GM21825 (cell line): ENCODE data around the gene ORMDL1.

Experiments used
- ATAC-seq: cut with Tn5 transposase; IDR thresholded peaks from one replicate; pipeline ENCODE4 v1.9.1; 2021; ENCODE audit warnings: mild to moderate bottlenecking, moderate library complexity; ENCODE audit not compliant: unreplicated experiment

The ORMDL1 gene, protein sequence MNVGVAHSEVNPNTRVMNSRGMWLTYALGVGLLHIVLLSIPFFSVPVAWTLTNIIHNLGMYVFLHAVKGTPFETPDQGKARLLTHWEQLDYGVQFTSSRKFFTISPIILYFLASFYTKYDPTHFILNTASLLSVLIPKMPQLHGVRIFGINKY

DNA sequence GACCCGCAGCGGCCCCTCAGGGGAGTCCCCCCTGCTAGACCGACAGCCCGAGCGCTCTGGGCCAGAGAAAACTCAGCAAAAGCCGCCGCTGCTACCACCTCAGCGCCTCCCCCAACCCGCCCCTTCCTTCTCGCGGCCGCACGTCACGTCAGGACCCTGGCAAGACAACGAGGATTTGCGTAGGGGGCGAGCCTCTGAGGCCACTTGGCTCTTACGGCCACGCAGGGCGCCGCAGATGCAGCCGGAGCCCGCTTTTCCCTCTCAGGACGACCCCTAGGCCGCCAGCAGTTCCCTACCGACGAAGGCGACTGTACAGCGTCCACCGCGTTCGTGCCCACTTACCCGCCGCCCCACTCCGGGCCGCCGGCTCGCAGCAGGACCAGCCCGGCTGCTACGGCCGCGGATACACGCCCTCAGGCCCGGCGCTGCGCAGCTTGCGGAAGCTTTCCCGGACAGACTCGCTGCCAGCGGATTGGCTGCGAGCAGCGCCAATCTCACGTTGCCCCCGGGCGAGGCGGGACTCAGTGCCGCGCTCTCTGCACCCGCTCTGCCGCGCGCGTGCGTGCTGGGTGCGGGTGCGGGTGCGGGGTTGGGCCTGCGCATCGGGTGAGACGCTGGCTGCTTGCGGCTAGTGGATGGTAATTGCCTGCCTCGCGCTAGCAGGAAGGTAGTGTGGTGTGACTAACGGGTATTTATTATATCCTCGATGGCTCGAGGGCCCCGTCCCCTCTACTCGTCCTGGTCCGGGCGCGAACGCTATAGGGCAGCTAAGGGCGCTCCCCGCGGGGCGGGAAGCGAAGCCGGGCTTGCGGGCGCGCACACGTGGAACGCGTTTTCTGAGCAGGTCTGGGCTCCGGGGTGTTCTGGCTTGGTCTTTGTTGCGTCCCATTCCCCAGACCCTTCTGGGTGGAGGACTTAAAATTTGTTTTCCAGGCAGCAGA is at the start of gene ORMDL1, which contains the start of gene PMS1:
ORMDL1 (minus strand) TSS at position 413 of the 941 bp plus-strand sequence. CDS start 1,744 bp downstream, outside the sequence.
PMS1 (plus strand) TSS at position 524 of the 941 bp plus-strand sequence. CDS start 7,360 bp downstream, outside the sequence.
- peak; percentile 93 for ATAC-seq

DNA sequence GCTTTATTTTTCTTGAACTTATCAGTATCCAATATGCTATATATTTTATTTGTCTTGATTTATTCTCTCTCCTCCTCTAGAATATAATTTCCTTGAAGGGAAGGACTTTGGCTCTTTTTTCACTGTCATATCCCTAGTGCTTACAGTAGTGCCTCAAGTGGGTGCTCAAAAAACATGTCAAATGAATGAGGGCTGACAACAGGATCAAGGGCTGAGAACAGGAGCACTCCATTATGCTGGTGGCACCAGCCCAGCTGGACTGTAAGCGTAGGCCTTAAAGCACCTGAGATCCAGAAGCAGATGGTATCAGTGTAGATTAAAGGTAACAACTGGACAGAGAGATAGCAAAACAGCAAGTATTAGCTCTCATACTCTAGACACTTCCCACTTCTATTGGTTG is 46.4 kb upstream of the ORMDL1 start:
- ATAC-seq = no peak

DNA sequence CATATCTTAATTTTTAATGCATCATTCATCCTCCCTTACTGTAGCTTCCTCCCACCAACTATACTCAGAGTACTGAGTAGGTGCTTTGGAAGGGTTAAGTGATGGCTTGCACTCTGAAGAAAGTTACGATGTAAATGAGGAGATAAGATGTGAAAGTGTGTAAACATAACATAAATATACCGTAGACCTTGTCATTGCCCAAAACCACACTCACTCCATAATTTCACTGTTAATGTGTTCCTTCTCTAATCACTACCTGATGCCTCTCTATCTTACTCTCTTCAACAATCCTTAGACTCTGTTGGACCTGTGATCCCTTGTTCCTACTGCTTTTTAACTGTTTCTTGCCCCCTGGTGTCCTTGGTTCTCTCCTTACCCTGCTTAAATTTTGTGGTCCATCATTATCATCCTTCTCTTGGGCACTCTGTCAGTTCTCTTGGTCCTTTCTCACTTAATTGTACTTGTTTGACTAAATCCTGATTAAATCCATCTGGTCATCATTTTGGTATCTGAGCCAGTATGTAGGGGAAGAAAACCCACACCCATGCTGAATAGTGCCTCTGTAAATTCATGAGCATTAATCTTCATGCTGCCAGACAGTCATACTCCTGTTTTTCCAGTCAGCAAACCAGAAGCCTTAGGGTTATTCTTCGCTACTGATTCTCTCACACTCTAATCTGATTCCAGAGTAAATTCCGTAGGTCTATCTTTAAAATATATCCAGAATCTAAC is 45.1 kb upstream of the ORMDL1 start:
- no peak for ATAC-seq

DNA sequence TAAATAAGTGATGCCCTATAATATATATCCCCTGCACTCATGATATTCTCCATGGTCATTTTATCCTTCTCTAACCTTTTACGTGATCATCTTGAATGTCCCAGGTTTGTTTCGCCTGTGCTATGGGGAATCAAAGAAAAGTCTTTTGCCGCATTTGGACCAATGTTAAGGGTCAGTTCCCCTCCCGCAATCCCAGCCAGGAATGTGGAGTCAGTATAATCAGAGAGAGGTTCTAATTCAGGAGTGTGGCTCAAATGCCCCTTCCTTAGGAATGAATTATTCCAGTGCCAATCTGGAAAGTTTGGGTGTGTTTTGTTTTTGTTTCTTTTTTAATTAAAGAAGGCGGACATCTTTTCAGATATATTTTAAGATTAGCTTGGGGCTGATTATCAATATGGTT is 41.9 kb upstream of the ORMDL1 start:
- ATAC-seq = no peak

DNA sequence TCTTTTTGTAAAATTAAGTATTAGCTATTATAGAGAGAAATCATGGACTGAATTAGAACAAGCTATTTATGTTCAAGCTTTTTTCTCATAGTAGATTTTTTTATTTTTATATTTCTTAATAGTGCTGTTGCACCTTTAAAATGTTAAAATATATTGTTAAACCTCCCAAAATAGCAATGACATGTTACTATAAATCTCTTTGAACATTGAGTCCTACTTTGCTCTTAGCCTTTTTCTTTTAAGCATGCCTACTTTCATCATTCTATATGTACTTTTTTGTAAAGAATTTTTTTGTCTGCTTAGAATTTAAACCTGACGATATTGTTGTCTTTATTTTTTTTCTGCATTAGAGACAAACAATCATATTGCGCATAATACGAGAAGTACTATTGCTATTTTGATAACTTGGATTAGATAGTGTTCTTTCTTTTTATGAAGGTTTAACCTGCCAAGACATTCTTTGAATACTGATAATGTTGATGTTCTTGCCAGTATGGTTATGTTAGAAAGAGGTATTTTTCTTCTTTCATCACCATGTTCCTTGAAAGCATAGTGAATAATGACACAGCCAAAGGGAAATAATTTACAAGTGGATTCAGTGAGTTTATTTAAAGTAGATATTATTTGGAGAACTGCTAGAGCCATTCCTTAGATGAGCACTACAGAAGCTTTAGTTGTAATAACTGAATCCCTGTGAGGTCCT is 40.7 kb upstream of the ORMDL1 start:
- ATAC-seq = no peak

DNA sequence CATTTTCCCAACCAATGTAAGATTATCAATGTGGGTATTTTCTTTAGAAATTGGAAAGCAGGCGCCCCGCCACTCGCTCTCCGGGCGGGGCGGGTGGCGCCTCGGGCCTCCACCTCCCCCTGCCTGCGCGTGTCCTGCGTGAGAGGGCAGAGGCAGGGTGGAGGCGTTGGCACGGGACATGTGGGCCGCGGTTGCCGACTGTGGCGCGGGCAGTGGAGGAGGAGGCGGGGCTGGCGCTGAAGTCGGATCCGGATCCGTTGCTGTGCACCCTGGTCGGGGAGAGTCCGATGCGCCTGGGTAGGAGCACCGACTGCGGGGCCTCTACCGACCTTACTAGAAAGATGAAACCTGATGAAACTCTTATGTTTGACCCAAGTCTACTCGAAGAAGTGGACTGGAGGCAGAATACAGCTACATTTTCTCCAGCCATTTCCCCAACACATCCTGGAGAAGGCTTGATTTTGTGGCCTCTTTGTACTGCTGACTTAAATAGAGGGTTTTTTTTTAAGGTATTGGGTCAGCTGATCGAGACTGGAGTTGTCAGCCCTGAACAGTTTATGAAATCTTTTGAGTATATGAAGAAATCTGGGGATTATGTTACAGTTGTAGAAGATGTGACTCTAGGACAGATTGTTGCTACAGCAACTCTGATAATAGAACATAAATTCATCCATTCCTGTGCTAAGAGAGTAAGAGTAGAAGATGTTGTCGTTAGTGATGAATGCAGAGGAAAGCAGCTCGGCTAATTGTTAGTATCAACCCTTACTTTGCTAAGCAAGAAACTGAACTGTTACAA is 38.0 kb upstream of the ORMDL1 start:
- ATAC-seq = no peak

DNA sequence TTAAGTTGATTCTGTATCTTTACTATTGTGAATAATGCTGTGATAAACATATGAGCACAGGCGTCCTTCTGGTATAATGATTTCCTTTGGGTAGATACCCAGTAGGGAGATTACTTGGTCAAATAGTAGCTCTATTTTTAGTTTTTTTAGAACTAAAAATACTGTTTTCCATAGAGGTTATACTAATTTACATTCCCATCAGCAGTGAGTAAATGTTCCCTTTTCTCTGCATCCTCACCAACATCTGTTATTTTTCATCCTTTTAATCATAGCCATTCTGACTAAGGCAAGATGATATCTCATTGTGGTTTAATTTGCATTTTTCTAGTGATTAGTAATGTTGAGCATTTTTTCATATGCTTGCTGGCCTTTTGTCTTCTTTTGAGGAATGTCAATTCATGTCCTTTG is 35.2 kb upstream of the ORMDL1 start:
- no peak for ATAC-seq

DNA sequence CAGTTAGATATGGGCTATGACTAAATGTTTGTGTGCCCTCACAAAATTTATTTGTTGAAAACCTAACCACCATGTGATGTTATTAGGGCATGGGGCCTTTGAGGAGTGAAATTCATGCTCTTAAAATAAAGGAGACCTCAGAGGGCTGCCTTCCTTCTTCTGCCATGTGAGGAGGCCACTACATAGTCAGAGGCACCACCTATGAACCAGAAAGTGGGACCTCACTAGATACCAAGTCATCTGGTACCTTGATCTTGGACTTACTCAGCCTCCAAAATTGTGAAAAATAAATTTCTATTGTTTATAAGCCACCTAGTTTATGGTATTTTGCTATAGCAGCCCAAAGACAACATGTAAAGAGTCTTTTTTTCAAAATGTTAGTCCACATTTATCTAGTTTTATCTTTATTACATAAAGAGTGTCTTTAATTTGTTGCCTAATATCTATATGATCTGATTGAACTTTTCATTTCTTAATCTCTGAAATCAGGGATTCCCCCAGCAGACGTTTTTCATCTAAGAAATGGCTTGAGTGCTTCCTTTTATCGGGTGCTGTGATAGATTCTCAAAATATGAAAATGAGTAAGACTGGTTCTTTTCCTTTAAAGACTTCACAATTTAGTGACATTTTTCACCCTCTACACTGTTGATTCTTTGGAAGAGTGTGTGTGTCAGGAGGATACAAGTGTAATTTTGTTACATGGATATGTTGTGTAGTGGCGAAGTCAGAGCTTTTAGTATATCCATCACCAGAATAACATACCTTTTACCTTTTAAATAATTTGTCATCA is 34.3 kb upstream of the ORMDL1 start:
- no peak for ATAC-seq

DNA sequence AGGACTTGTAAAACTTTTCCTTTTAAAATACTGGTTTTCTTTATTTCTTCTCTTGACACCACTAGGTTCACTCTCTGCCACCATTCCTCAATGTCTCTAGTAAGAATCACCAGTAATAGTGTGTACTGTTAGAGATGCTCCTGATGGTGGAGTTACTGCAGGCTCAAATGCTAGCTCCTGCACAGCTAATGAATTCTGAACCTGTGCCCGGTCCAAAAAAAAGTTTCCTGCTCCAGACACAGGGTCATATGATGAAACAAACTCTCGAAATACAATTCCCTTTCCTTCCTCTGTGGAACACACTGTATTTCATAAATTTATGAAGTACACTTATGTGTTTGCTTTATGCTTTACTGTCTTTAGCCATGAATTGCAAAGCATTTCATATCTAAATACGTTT is 19.3 kb upstream of the ORMDL1 start:
- ATAC-seq = no peak

DNA sequence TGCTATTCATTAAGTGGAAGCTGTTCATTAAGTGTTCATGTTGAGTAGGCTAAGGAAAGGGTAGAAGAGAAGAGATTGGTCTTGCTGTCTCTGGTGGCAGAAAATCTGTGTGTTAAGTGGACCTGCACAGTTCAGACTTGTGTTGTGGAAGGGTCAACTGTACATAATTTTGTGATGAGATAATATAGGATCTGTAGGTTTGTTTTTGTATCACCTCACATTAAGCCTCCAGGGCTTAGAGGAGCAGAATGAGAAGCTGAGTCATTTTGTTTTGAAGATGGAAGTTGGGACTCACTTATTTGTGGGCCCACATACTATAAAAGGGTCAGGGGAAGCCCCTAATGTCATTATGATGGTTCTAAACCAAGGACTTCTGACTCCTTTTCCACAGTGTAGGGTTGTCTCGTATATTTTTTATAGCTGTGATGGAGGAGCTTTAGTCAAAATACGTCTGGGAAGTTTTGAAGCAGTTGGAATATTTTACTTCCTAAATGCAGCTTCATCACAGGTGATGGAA is 18.3 kb upstream of the ORMDL1 start:
- no peak for ATAC-seq

DNA sequence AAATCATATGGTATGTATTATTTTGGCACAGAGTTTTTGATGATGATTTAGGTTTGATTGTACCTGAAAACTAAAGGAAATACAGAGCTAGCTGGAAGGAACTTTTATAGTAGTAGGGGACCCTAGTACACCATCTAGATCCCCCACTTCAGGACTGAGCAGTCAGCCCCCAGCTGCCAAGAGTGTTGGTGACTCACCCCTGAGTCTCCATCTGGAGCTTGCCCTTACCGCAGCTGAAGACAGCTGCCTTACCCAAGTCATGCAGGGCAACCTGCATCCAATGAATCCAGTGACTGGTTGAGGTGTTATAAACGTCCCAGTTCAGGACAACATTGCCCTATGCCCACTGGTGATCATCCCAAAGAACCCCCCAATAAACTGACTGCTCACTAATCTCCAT is 15.4 kb upstream of the ORMDL1 start:
- no peak for ATAC-seq

DNA sequence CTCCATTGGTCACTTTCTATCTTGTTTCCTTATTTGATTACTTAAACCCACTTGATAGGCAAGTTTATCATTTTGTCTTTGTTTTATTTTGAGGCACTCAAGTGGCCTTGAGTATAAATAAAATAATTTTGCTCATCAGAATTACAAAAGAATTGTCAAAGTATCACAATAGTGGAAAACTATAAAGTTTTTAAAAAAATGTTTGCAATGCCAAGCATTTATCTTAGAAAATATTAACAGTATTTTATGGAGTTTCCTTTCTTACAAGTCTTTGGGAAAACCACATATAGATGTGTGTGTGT is 14.8 kb upstream of the ORMDL1 start:
- no peak for ATAC-seq

DNA sequence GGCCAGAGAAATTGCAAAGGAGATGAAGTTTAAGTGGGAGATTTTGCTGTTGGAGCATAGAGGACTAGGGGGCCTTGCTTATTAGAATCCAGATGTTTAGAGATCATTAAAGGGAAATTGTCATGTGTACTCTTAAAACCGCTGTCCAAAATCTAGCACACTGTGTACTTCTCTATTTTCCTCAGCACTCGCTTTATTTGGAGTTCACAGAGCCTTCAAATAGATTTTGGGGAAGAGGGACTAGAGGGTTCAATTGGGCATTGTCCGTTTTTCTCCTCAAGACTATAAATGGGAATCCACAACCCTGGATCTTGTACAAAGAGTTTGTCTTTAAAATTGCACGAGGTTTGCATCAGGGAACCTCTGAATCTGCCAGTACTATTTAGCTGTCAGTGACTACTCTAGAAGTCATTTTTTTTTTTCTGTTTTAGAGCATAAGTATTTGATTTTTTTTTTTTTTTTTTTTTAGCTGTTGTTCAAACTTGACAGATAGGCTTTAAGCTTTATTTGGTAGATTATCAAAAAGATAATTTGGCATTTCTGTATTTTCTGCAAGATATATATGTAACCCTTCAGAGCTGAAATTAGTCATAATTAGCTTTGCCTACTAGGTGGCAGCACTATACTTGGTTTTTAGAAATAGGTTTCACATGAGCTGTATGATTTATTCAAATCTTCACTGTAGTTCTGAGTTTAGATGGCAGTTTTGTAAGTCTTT is 14.3 kb upstream of the ORMDL1 start:
- peak; percentile 71 for ATAC-seq

DNA sequence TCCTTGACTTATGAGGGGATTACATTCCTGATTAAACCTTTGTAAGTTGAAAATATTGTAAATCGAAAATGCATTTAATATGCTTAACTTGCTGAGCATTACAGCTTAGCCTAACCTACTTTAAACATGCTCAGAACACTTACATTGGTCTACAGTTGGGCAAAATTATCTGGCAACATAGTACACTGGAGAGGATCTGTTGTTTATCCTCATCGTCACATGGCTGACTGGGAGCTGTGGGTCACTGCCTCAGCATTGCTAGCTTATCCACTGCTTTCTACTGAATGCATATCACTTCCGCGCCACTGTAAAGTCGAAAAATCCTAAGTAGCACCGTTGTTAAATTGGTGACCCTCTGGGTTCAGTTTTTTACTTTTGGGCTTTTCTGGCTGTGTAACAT is 13.8 kb upstream of the ORMDL1 start:
- ATAC-seq = no peak

DNA sequence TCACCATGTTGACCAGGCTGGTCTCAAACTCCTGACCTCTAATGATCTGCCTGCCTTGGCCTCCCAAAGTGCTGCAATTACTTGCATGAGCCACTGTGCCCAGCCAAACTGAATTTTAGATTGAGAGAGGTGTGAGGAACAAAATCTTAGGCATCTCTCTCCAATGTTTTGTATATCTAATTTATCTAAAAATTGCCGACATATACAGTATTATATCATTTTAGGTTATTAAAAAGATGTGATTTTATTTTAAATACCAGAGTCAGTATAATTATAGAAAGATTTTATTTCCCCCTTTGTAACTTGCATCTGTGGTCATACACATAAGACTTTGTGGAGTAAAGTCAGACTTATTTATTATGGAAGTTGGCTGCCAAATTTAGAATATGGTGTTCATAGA is 10.2 kb upstream of the ORMDL1 start:
- ATAC-seq = no peak

DNA sequence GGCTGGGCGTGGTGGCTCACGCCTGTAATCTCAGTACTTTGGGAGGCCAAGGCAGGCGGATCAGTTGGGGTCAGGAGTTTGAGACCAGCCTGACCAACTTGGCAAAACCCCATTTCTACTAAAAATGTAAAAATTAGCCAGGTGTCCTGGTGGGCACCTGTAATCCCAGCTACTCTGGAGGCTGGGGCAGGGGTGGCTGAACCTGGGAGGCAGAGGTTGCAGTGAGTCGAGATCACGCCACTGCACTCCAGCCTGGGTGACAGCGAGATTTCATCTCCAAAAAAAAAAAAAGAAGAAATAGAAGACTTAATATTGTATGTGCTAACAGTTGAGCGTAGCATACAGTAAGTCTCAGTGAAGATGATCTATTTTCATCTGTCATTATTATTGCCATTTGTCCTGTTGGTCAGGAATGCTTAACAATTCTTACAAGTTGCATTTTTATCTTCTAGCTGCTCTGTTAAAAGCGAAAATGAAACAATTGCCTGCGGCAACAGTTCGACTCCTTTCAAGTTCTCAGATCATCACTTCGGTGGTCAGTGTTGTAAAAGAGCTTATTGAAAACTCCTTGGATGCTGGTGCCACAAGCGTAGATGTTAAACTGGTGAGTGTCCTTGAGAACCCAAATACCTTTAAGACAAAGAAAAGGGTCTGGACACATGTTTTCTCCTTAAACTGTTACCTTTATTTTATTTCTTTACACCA is 7.4 kb upstream of the ORMDL1 start:
- no peak for ATAC-seq

DNA sequence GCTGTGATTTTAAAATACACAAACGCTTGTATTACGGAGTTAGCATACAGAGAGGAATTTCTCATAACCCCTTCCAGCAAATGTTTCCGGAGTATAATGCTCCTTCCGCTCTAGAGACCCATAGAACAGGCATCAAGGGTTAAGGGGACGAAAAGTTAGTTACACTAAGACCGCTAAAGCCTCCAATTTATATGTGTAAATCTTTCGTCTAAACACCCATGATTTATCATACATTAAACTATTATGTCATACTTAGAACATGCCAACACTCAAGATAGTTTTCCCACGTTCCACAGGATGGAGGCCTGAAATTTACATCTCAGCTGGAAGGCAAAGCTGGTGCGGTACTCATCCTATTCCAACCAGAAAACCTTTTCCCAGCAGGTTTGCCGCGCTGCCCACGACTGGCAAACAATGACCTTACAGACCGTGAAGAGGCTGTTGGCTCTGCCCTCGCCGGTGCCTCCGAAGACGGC is 650 bp downstream of the ORMDL1 start:
- ATAC-seq = peak; percentile 10

DNA sequence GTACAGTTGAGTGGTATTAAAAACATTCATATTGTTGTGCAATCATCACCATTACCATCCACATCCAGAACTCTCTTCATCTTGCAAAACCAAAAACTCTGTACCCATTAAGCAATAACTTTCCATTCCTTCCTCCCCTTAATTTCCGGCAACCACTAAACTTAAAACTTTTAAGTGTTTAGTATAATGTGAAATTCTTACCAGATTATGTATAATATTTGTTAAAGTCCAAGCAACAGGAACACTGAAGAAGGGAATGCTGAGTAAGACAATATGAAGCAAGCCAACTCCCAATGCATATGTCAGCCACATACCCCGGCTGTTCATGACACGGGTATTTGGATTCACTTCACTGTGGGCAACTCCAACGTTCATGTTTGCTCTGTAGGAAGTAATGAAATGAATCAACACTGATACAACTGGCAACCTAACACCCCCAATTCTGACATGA is 1.9 kb downstream of the ORMDL1 start:
- ATAC-seq = no peak
